Measurements from ENCODE around the gene VEGFB.

The VEGFB gene

DNA sequence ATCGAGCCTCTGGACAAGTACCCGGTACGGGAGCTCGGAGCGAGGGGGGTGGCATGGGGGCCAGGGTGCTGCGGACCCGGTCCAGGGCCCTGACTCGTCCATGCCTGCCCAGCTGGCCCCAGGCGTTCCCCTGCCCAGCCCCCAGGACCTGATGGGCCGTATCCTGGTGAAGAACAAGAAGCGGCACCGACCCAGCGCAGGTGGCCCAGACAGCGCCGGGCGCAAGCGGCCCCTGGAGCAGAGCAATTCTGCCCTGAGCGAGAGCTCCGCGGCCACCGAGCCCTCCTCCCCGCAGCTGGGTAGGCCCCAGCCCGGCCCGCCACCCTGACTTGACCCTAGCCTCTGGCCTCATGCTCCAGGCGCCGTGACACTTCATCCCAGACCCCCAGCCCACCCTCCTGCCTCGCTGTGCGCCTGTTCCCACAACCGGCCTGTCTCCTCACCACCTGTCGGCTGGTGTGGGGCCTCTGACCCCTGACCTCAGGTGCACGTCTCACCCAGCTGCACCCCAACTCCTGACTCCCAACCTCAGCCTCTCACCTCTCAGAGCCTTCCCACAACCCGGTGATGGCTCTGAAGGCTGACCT, 24.7 kb downstream of the VEGFB start:
- no peak for DNase-seq

GRCh38 chr11:64259533-64260067, 25.2 kb downstream of the VEGFB start:
- DNase-seq: no peak

GRCh38 chr11:64260147-64260708, 25.8 kb downstream of the VEGFB start:
- DNase-seq: no peak

GRCh38 chr11:64261556-64262080, 27.2 kb downstream of the VEGFB start:
- DNase-seq: no peak

DNA sequence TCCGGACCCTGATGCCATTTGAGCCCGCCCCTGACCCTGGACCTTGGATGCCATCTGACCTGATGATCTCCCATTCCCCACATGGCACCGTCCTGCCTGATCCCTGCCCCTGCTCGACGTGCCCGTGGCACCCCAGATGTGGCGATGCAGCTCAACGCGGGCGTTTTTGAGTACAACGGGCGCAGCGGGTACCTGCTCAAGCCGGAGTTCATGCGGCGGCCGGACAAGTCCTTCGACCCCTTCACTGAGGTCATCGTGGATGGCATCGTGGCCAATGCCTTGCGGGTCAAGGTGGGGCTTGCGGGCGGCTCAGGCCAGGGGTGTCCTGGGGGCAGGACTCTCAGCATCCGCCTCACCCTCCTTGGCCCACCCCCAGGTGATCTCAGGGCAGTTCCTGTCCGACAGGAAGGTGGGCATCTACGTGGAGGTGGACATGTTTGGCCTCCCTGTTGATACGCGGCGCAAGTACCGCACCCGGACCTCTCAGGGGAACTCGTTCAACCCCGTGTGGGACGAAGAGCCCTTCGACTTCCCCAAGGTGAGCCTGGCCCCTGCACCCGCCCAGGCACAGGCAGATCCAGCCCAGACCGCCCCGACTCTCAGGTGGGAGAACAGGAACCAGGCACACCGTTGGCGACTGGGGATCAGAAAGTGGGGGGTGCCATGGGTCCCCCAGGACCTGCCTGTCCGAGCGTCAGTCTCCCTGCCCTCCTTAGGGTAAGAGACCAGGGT, 28.1 kb downstream of the VEGFB start:
- DNase-seq: no peak

DNA sequence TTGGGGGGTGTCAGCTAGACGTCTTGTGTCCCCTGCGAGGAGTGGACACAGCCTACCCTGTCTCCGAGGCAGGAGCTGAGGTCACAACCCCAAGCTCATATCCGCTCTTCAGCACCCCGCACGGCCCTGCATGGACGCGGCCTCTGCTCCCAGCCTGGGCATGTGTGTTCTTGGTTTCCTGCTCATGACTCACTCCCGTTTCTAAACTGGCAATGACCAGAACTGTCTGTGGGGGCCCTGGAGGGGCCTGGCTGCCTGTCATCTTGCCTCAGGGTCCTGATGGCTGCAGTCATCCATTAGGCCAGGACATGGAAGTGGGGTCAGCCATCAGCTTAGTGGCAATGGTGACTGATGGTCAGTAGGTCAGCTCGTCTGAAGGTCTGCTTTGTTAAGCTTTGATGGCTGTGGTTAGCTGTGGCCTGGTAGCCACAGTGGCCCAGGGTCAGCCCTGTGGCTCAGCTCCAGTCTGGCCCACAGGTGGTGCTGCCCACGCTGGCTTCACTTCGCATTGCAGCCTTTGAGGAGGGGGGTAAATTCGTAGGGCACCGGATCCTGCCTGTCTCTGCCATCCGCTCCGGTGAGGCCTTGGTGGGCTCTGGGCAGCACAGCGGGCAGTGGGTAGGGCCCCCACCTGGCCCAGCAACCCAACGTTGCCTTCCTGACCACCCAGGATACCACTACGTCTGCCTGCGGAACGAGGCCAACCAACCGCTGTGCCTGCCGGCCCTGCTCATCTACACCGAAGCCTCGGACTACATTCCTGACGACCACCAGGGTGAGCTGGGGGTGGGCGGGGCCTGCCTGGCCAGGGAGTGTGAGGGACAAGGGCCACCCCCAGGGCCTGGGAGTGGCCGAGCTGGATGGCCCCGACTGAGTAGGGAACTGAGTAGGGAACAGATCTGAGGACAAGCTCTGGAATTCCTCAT, 28.9 kb downstream of the VEGFB start:
- no peak for DNase-seq

DNA sequence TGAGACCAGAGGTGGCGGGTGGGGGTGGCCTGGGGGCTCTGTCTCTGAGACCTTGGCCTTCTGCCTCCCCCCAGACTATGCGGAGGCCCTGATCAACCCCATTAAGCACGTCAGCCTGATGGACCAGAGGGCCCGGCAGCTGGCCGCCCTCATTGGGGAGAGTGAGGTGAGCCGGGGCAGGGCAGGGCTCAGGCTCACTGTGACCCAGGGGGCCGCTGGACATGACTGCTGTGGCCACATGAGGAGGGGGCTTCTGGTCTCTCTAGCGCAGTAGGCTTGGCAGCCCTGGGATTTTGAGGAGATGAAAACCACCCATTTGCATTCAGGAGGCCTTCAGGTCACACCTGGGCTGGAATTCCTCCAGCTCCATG, 29.5 kb downstream of the VEGFB start:
- no peak for DNase-seq

DNA sequence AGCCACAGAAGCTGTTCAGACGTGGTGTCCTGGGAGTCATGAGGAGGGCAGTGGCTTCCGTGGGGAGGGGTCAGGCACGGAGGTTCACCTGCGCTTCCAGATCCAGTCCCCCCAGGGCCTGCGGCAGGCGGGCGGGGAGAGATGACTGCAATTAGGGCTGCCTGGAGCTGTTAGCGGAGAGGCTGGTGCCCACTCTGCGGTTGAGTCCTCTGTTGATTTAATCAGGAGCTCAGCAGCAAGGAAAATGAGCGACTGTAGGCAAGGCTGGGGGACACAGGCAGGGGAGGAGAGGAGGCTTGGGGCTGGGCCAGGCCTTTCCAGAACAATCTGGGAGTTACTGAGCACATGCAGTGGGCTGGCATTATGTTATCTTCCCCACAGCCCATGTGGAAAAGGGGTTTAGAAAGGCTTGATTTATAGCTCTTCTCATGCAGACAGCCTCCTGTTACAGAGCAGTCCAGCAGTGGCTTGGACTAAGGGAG, 30.0 kb downstream of the VEGFB start:
- no peak for DNase-seq

DNA sequence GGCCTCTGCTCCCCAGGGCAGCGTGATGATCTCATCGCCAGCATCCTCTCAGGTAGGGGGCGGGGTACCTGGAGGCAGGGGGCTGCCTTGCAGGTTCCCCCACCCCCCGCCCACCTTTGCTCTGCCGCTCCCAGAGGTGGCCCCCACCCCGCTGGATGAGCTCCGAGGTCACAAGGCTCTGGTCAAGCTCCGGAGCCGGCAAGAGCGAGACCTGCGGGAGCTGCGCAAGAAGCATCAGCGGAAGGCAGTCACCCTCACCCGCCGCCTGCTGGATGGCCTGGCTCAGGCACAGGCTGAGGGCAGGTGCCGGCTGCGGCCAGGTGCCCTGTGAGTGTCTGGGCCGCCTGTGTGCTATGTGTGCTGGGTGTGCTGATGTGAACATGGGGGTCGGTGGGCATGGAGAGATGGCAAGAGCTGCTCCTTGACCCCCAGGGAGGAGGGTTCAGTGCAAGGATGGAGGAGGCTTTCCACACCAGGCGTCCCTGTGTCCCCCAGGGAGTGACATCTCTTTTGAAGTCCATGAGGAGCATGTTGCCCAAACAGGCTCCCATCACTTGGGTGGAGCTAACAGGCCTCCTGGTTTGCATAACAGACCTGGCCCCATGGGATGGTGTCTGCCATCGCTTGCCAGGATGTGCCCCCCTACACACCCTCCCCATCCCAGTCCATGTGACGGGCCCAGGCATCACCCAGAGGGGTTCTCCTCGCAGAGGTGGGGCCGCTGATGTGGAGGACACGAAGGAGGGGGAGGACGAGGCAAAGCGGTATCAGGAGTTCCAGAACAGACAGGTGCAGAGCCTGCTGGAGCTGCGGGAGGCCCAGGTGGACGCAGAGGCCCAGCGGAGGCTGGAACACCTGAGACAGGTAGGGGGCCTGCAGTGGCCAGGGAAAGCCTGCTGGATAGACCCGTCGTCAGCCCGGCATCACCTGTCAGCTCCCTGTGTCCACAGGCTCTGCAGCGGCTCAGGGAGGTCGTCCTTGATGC, 31.1 kb downstream of the VEGFB start:
- DNase-seq: no peak

GRCh38 chr11:64266339-64266738, 32.0 kb downstream of the VEGFB start:
- no peak for DNase-seq

- DNase-seq: no peak
These were observed 33.0 kb downstream of the VEGFB start for GRCh38 chr11:64267207-64267945.

- DNase-seq: peak in 3 of 56 donors; percentile 19 to 41 (median 33)
These were observed 33.9 kb downstream of the VEGFB start for GRCh38 chr11:64268025-64268892.

GRCh38 chr11:64268893-64269539, 34.6 kb downstream of the VEGFB start:
- peak in 11 of 56 donors; percentile 32 to 73 (median 64) for DNase-seq

DNA sequence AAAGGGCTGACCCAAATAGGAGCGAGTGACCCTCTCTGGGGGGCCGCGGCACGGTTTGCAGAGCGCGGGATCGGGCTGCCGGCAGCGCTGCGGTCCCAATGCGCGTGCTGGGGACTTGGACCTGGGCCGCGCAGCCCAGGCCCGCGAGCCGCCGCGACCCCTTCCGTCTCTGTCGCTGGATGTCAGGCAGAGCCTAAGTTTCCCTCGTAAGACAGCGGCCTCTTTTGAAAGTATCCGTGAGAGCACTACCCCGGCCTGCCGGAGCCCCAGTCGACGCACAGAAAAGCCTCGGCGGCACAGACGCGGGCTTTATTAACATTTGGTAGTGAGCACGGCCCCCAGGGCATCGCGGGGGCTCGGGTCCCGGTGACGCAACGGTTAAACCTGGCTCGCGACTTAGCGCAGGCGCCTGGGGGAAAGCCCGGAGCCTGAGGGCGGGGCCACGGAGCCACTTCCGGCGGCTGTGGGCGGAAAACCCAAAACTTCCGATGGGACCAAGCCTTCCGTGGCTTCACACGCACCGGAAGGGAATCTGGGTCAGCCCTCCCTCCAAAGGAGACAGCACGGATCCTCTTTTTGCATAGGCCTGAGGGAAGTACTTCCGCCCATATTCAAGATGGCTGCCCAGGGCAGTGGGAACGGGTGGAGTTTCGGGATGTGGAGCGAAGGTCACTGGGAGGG, 35.3 kb downstream of the VEGFB start:
- peak; percentile 90 to 100 (median 99) for DNase-seq

- no peak for DNase-seq
These were observed 40.8 kb downstream of the VEGFB start for GRCh38 chr11:64275031-64275800.

DNA sequence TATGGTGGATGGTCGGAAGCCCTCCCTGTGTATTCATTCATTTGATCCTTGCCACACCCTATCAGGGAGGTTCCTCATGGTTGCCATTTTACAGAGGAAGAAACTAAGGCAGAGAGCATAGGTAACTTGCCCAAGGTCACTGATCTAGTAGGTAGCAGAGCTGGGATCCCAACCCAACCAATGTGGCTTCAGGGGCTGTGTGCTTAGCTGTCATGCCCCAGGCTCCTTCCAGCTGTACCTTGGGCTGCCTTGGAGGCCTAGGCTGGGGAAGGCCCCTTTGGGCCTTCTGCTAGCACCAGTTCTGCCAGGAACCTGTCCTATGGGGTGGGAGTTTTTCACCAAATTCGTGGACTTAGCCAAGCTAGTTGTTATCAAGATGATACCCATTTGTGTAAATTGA, 41.5 kb downstream of the VEGFB start:
- DNase-seq: no peak
